MM.1S (cell line): Measurements from ENCODE around the gene DLGAP1.

Experiments
- DNase-seq: peaks from one replicate; pipeline ENCODE4 v3.0.0-alpha.2; 2015
- H2AFZ ChIP-seq: fragments of 300-600 bp; sonication (generic); 2 replicates; pipeline ENCODE4 v1.6.0; 2016; ENCODE audit warnings: antibody characterized with exemption, low read length
- H3F3A ChIP-seq: fragments of 300-600 bp; sonication (generic); 2 replicates; pipeline ENCODE4 v1.6.1; 2016; ENCODE audit warnings: mild to moderate bottlenecking, antibody characterized with exemption, low read length, moderate library complexity, mixed read lengths; ENCODE audit not compliant: insufficient read depth
- H3K27ac ChIP-seq: fragments of 300-600 bp; sonication (generic); 2 replicates; pipeline ENCODE4 v1.5.1; 2016; ENCODE audit warnings: mild to moderate bottlenecking, low read length
- H3K27me3 ChIP-seq: fragments of 300-600 bp; sonication (generic); replicated peaks from 2 replicates; pipeline ENCODE4 v1.6.0; 2016; ENCODE audit warnings: low read length; ENCODE audit not compliant: insufficient read depth
- H3K36me3 ChIP-seq: fragments of 300-600 bp; sonication (generic); replicated peaks from 2 replicates; pipeline ENCODE4 v1.6.1; 2016; ENCODE audit warnings: mild to moderate bottlenecking, low read length, mixed read lengths; ENCODE audit not compliant: insufficient read depth
- H3K4me1 ChIP-seq: fragments of 300-600 bp; sonication (generic); 2 replicates; pipeline ENCODE4 v1.6.1; 2016; ENCODE audit warnings: low read length, mixed read lengths
- H3K4me2 ChIP-seq: fragments of 300-600 bp; sonication (generic); 2 replicates; pipeline ENCODE4 v1.6.0; 2016; ENCODE audit warnings: low read depth, low read length
- H3K4me3 ChIP-seq: fragments of 300-600 bp; sonication (generic); 2 replicates; pipeline ENCODE4 v1.5.1; 2016; ENCODE audit warnings: low read length, mixed read lengths
- H3K79me2 ChIP-seq: fragments of 300-600 bp; sonication (generic); 2 replicates; pipeline ENCODE4 v1.6.1; 2016; ENCODE audit warnings: mixed run types, low read length, mixed read lengths
- H3K9ac ChIP-seq: fragments of 300-600 bp; sonication (generic); 2 replicates; pipeline ENCODE4 v1.6.1; 2016; ENCODE audit warnings: low read length, mixed read lengths
- H3K9me2 ChIP-seq: fragments of 300-600 bp; sonication (generic); replicated peaks from 2 replicates; pipeline ENCODE4 v1.6.1; 2016; ENCODE audit warnings: mild to moderate bottlenecking, low read length, mixed read lengths; ENCODE audit not compliant: insufficient read depth
- H3K9me3 ChIP-seq: fragments of 300-600 bp; sonication (generic); replicated peaks from 2 replicates; pipeline ENCODE4 v1.6.1; 2016; ENCODE audit warnings: mild to moderate bottlenecking, low read length, mixed read lengths; ENCODE audit not compliant: insufficient read depth
- H4K20me1 ChIP-seq: fragments of 300-600 bp; sonication (generic); 2 replicates; pipeline ENCODE4 v1.6.1; 2016; ENCODE audit warnings: mild to moderate bottlenecking, low read length, moderate library complexity, mixed read lengths; ENCODE audit not compliant: insufficient read depth
- CTCF ChIP-seq: fragments of 300-600 bp; sonication (generic); IDR thresholded peaks from 2 replicates; pipeline ENCODE4 v1.5.1; 2016; ENCODE audit warnings: antibody characterized with exemption, low read length, mixed read lengths
- EZH2 ChIP-seq: fragments of 300-600 bp; sonication (generic); optimal IDR thresholded peaks from 2 replicates; pipeline ENCODE3; 2017; ENCODE audit warnings: low read depth, mild to moderate bottlenecking, antibody characterized with exemption, low read length, mixed read lengths
- EZH2phosphoT487 ChIP-seq: fragments of 300-600 bp; sonication (generic); IDR thresholded peaks from 2 replicates; pipeline ENCODE4 v1.6.1; 2018; ENCODE audit warnings: antibody characterized with exemption, low read length

The DLGAP1 gene

DNA sequence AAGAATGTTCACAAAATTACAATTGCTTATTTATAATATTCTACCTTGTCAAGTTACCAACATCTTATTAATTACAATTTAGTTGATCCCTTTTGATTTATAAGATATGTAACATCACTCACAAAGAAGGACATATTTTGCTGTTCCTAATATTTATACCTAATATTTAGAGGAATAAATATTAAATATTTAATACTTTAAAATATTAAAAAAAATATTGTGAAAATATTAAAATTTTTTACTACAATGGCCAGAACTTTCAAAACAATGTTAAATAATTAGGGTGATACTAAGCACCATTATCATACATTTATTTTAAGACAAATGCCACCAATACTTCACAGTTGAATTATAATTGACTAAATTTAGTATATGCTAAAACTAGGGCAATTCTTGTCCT lies 254.7 kb downstream of the DLGAP1 start:
- H3F3A ChIP-seq: no peaks in the 10 kb centered on the region
- no peak for TF ChIP-seq EZH2
- TF ChIP-seq CTCF: no peak
- TF ChIP-seq EZH2phosphoT487: no peak
- H3K9me2 ChIP-seq: no peaks in the 10 kb centered on the region
- DNase-seq: no peak
- H3K4me3 ChIP-seq: no peak overlapping the region
- H3K9ac ChIP-seq: no peak overlapping the region
- H3K27ac ChIP-seq: no peak overlapping the region
- H3K79me2 ChIP-seq: no peaks in the 10 kb centered on the region
- H2AFZ ChIP-seq: no peak overlapping the region
- no peaks in the 10 kb centered on the region for H3K9me3 ChIP-seq
- no peaks in the 10 kb centered on the region for H3K36me3 ChIP-seq
- no peaks in the 10 kb centered on the region for H3K27me3 ChIP-seq
- no peaks in the 10 kb centered on the region for H3K4me1 ChIP-seq
- H4K20me1 ChIP-seq: no peaks in the 10 kb centered on the region
- H3K4me2 ChIP-seq: no peak overlapping the region

- Histone ChIP-seq H3K9me2 (no peaks in the 10 kb centered on the region), H3K79me2 (no peaks in the 10 kb centered on the region), H3F3A (no peaks in the 10 kb centered on the region), H2AFZ (no peak overlapping the region), H3K36me3 (no peaks in the 10 kb centered on the region), H4K20me1 (no peaks in the 10 kb centered on the region), H3K4me1 (no peaks in the 10 kb centered on the region), H3K4me2 (no peak overlapping the region), H3K9ac (no peak overlapping the region), H3K9me3 (no peaks in the 10 kb centered on the region), H3K4me3 (no peak overlapping the region), H3K27me3 (no peaks in the 10 kb centered on the region), H3K27ac (no peak overlapping the region)
- no peak for DNase-seq
- TF ChIP-seq CTCF: no peak
Measured at GRCh38 chr18:4198956-4199355, 256.2 kb downstream of the DLGAP1 start.

DNA sequence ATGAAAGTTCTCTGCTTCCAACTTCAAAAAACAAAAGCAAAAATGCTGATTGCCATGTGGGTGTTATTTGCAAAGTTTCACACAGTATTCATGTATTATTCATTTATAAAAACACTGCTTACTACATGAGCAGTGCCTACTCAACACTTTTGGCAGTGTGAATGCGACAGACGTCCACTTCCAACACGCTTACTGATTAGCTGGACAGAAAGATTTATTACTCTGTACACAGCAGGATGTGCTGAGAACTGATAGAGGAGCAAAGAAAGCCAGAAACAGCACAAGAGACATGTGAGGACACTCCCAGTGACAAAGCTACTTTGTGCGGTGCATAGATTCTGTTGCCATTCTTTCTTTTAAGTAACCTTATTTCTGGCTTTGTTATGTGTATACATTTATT lies 258.8 kb downstream of the DLGAP1 start:
- Histone ChIP-seq H3F3A (no peaks in the 10 kb centered on the region), H3K79me2 (no peaks in the 10 kb centered on the region), H3K4me3 (no peak overlapping the region), H3K27ac (no peak overlapping the region), H4K20me1 (no peaks in the 10 kb centered on the region), H3K9me2 (no peaks in the 10 kb centered on the region), H3K27me3 (no peaks in the 10 kb centered on the region), H3K4me2 (no peak overlapping the region), H3K9me3 (no peaks in the 10 kb centered on the region), H3K4me1 (no peaks in the 10 kb centered on the region), H3K36me3 (no peaks in the 10 kb centered on the region), H2AFZ (no peak overlapping the region), H3K9ac (no peak overlapping the region)
- no peak for TF ChIP-seq EZH2phosphoT487
- no peak for TF ChIP-seq EZH2
- no peak for TF ChIP-seq CTCF
- no peak for DNase-seq

GRCh38 chr18:4193086-4193485 lies 262.0 kb downstream of the DLGAP1 start:
- H3K79me2 ChIP-seq: no peaks in the 10 kb centered on the region
- no peak overlapping the region for H3K4me2 ChIP-seq
- no peak overlapping the region for H2AFZ ChIP-seq
- H3K9me3 ChIP-seq: no peaks in the 10 kb centered on the region
- no peaks in the 10 kb centered on the region for H3F3A ChIP-seq
- H3K27ac ChIP-seq: no peak overlapping the region
- TF ChIP-seq EZH2 (no peak), CTCF (no peak), EZH2phosphoT487 (no peak)
- H3K4me3 ChIP-seq: no peak overlapping the region
- no peaks in the 10 kb centered on the region for H4K20me1 ChIP-seq
- H3K4me1 ChIP-seq: no peaks in the 10 kb centered on the region
- no peaks in the 10 kb centered on the region for H3K36me3 ChIP-seq
- no peak for DNase-seq
- H3K9ac ChIP-seq: no peak overlapping the region
- H3K9me2 ChIP-seq: no peaks in the 10 kb centered on the region
- H3K27me3 ChIP-seq: no peaks in the 10 kb centered on the region
